ENCODE data around the gene MRPS25. TPM values are rescaled to one million over a fixed set of nuclear protein-coding genes. Genes with fewer than 3 reads are reported as not detected.

Gene MRPS25
- polyA plus RNA-seq, 1 donor (not counting 4 experiments of a cell fraction or from before 2014, with no cell fraction given): 54.5 TPM

DNA sequence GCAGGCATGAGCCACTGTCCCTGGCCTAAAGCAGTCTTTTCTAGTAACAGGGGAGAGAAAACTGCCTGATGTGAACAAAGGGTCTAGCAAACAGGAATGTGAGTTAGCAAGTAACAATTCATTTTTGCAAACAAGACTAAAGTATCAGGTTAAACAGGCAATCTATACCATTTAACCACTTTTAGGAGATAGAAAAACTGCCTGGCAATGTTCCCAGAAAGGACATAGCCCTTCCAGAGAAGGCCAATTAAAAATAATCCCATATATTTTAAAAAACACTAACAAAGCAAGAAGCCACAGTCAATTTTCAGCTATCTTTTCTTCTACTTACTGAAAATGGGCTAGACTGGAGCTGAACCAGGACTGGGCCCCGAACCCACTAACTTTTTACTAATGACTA lies 27.6 kb upstream of the MRPS25 start:
- Histone ChIP-seq H3K9ac (ENCODE audit: control insufficient read depth, extremely low read depth, insufficient read depth, low read length) (no peak overlapping the region), H3K4me2 (ENCODE audit: control insufficient read depth, extremely low read depth, insufficient read depth, low read depth, low read length) (no peak overlapping the region), H3K36me3 (ENCODE audit: control insufficient read depth in 2 of 2, extremely low read depth in 1 of 2, insufficient read depth in 2 of 2, low read length in 2 of 2) (peaks cover 11 to 23% of the 10 kb centered on the region in 2 experiments), H3K27ac (ENCODE audit: control insufficient read depth, insufficient read depth, low read length) (no peak overlapping the region), H3K9me1 (ENCODE audit: control insufficient read depth, extremely low read depth, insufficient read depth, low read length) (no peaks in the 10 kb centered on the region), H3K79me2 (ENCODE audit: control insufficient read depth, insufficient read depth, low read length) (peaks cover 9% of the 10 kb centered on the region), H2AFZ (ENCODE audit: control insufficient read depth, low read length) (no peak overlapping the region), H3K9me3 (ENCODE audit: control insufficient read depth, low read depth, low read length) (no peaks in the 10 kb centered on the region), H3K4me3 (ENCODE audit: control insufficient read depth in 2 of 3, extremely low read depth in 1 of 3, insufficient read depth in 2 of 3, low read depth in 1 of 3, low read length in 3 of 3) (no peak overlapping the region), H3K27me3 (ENCODE audit: control insufficient read depth, extremely low read depth, insufficient read depth, low read length) (no peaks in the 10 kb centered on the region), H3K4me1 (ENCODE audit: control insufficient read depth, extremely low read depth, insufficient read depth, low read length) (peaks cover 3% of the 10 kb centered on the region), H4K20me1 (ENCODE audit: control insufficient read depth, extremely low read depth, insufficient read depth, low read length) (no peaks in the 10 kb centered on the region)
- TF ChIP-seq EZH2 (IDR thresholded peaks at IDR 0.05; ENCODE audit: low read length): no peak
- TF ChIP-seq CTCF (optimal IDR thresholded peaks at IDR 0.05 in 1 of 3, IDR thresholded peaks at IDR 0.05 in 1 of 3, conservative IDR thresholded peaks at IDR 0.05 in 1 of 3; ENCODE audit: extremely low read depth in 1 of 3, insufficient read depth in 2 of 3, low read length in 3 of 3): no peak
- FAIRE-seq (no peak), DNase-seq (ENCODE audit: low read depth, low spot score) (no peak)
- dilution Hi-C loops (cut with MboI; ENCODE audit: extremely low pct_ligation_motif_present, low sequenced_read_pairs): no loop called here

GRCh38 chr3:15091575-15091974 lies 26.5 kb upstream of the MRPS25 start:
- dilution Hi-C loops (cut with MboI; ENCODE audit: extremely low pct_ligation_motif_present, low sequenced_read_pairs): no loop called here
- DNase-seq (ENCODE audit: low read depth, low spot score) (no peak), FAIRE-seq (no peak)
- Histone ChIP-seq H3K4me3 (ENCODE audit: control insufficient read depth in 2 of 3, extremely low read depth in 1 of 3, insufficient read depth in 2 of 3, low read depth in 1 of 3, low read length in 3 of 3) (no peak overlapping the region), H3K4me2 (ENCODE audit: control insufficient read depth, extremely low read depth, insufficient read depth, low read depth, low read length) (no peak overlapping the region), H4K20me1 (ENCODE audit: control insufficient read depth, extremely low read depth, insufficient read depth, low read length) (no peaks in the 10 kb centered on the region), H3K9me1 (ENCODE audit: control insufficient read depth, extremely low read depth, insufficient read depth, low read length) (no peaks in the 10 kb centered on the region), H3K27ac (ENCODE audit: control insufficient read depth, insufficient read depth, low read length) (no peak overlapping the region), H3K79me2 (ENCODE audit: control insufficient read depth, insufficient read depth, low read length) (no peaks in the 10 kb centered on the region), H3K4me1 (ENCODE audit: control insufficient read depth, extremely low read depth, insufficient read depth, low read length) (no peaks in the 10 kb centered on the region), H3K9me3 (ENCODE audit: control insufficient read depth, low read depth, low read length) (no peaks in the 10 kb centered on the region), H3K27me3 (ENCODE audit: control insufficient read depth, extremely low read depth, insufficient read depth, low read length) (no peaks in the 10 kb centered on the region), H3K36me3 (ENCODE audit: control insufficient read depth in 2 of 2, extremely low read depth in 1 of 2, insufficient read depth in 2 of 2, low read length in 2 of 2) (peaks cover 11 to 23% of the 10 kb centered on the region in 2 experiments), H3K9ac (ENCODE audit: control insufficient read depth, extremely low read depth, insufficient read depth, low read length) (no peak overlapping the region), H2AFZ (ENCODE audit: control insufficient read depth, low read length) (no peak overlapping the region)
- no peak for TF ChIP-seq CTCF (optimal IDR thresholded peaks at IDR 0.05 in 1 of 3, IDR thresholded peaks at IDR 0.05 in 1 of 3, conservative IDR thresholded peaks at IDR 0.05 in 1 of 3; ENCODE audit: extremely low read depth in 1 of 3, insufficient read depth in 2 of 3, low read length in 3 of 3)
- TF ChIP-seq EZH2 (IDR thresholded peaks at IDR 0.05; ENCODE audit: low read length): no peak

Data from keratinocyte (primary cell).